GM19468 (cell line): ENCODE results near the gene SORCS2.

Experiments
- ATAC-seq: cut with Tn5 transposase; IDR thresholded peaks from one replicate; pipeline ENCODE4 v1.9.1; 2021; ENCODE audit warnings: mild to moderate bottlenecking, moderate library complexity, moderate number of reproducible peaks; ENCODE audit not compliant: unreplicated experiment; ENCODE audit errors: extremely low read depth

Gene SORCS2

DNA sequence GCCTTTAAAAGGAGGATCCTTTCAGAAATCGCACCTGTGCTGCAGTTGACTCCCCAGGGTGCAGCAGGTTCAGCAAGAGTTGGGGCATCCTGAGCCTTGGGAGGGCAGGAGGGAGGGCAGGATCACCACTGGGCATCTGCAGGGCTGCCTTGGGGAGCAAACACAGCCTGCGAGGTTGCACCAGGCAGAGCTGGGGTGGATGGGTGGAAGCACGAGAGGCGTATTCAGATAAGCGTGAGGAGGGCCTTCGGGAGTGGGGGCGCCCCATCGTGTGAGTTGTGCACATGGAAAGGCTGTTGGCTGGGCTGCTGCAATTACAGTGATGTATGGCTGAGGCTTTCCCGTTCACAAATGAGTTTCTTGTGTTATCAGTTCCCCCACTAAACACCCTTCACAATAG, 186.8 kb downstream of the SORCS2 start:
- no peak for ATAC-seq

DNA sequence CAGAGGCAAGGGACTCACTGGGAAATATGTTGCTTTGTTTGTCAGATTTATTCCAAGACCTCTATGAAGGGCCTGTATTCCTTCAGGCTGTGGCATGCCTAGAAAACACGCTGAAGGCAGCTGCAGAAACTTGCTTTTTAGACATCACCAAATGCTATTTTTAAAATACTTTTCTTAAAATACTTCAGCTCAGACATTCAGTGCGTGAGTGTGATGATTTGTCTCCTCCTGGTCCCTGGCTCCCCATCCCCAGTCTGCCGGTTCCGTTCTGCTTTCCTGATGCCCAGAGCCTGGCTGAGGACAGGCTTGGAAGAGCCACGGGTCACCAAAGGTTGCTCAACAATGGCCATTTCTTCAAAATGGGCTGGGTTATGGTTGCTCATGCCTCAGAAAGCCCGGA, 187.4 kb downstream of the SORCS2 start:
- no peak for ATAC-seq

DNA sequence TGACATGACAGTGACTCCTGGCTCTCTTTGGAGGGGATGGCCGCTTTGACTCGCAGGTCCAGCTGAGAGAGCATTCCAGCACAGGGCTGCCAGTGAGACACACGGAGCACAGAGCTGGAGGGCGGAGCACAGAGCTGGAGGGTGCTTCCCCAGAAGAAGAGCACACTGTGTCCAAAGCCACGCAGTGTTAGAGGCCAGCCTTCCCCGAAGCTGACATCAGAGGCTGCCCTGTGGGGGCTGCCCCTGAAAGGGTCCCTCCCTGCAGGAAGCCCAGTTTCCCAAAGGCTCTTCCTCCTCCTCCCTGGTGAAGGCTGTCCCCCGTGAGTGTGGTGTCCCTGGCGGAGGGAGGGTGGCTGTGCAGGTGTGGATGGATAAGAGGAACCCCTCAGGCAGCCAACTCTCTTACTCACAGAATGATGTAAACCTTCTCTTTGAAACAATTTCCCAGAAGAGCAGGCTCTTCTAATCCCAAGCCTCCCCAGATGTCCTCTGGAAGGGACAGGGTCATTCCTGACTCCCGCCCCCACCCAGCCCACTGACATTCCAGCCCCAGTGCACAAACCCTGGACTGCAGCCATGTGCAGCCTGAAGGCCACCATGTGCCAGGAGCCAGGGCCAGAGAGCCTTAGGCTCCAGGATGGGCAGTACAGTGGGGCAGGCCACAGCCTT, 189.0 kb downstream of the SORCS2 start:
- ATAC-seq, result no peak

DNA sequence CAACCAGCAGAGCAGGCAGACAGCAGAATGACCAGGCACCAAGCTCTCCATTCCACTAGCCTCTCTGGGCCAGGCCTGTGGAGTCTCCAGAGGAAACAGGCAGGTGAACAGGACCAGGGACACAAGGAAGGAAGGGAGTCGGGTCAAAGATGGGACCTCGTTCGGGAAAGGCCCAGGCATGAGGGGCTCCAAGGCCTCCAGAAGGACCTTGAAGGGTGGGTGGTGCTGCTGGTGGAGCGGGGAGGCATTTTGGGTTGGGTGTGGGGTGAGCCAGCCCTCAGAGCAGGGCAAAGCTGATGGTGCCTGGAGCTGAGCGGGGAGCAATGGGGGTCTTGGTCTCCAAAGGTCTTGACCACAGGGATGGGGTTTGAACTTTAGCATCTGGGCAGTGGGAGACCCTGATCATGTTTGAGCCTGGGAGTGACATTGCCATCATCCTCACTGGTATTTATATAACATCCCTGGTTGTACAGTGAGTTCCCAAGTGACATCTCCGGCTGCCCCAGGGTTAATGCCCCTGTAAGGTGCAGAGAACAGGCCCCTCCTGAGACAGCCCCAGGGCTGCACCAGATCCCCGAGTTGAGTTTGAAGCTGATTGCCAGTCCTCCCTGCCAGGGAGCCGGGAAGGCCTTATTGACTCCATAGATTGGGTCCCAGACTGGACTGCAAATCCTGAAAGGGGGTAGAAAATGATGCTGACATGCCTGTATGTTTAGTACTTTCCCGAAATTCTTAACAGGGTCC, 189.7 kb downstream of the SORCS2 start:
- ATAC-seq, result no peak

DNA sequence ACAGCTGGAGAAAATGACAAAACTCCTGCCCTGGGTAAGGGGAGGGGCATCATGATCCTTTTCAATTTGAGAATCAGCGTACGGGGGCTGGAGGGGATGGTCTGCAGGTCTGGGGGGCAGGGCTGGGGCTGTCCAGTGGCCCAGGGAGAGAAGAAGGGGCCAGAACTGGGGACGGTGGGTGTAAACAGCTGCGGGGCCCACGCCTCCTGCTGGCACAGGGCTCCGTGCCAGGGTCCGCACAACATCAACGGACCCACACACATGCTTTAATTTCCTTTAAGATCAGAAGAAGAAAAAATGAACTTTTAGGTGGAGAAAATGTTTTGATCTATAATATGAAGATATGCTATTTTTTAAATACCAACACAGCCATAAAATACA, 190.3 kb downstream of the SORCS2 start:
- no peak for ATAC-seq

DNA sequence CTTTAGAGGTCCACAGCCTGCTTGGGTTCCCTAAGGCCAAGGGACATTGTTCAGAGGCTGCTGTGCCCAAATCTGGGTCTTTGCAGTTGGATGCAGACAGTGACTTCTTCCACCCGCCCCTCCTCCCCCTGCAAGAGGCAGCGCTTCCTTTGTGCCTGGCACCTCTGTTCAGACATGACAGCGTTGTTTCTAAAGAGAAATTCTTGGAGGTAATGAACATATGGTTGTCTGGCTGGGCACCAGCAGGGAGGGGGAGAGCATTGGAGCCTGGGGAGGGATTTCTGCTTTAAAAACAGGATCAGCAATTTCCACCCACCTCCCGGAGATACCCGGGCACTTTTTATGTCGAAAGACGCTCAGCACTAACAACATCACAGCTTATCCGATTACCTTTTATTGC, 190.9 kb downstream of the SORCS2 start:
- ATAC-seq, result no peak

DNA sequence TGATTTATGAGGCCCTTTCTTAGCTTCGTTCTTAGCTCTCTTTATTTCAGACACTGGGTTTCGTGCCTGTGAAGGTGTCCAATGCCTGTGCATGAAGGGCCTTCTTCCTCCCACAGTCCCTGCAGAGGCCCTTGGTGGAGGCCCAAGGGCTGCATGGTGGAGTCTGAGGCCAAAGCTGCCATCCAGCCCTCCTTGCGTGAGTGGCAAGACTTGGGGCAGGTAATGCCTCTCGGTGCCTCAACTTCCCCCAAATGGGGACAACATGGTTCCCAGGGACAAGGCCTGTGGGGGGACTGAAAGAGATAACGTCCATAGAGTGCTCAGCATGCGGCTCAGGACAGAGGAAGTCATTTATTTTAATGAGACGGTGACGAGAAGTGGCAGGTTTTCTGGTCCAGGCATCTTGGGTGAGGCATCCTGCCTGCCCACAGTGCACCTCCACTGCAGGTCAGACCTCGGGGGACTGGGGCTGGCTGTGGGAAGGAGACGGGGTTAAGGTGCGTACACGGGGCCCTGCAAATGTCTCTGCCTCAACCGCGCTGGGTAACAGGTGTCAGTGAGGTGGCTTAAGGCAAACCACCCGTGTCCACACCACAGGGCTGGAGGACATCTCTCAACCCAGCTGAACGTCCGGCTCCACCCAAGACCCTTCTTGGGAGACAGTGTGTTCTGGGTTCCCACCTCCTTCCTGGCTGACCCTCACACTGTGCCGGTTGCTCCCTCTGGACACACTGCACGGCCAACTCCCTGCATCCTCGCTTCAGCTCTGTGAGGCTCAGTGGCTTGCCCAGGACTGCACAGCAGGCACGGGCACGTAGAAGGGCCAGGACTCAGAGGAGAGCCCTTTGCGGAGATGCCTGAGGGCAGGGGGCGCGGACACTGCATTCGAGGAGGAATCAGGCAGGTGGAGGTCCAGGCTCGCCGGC, 191.9 kb downstream of the SORCS2 start:
- ATAC-seq, result no peak

DNA sequence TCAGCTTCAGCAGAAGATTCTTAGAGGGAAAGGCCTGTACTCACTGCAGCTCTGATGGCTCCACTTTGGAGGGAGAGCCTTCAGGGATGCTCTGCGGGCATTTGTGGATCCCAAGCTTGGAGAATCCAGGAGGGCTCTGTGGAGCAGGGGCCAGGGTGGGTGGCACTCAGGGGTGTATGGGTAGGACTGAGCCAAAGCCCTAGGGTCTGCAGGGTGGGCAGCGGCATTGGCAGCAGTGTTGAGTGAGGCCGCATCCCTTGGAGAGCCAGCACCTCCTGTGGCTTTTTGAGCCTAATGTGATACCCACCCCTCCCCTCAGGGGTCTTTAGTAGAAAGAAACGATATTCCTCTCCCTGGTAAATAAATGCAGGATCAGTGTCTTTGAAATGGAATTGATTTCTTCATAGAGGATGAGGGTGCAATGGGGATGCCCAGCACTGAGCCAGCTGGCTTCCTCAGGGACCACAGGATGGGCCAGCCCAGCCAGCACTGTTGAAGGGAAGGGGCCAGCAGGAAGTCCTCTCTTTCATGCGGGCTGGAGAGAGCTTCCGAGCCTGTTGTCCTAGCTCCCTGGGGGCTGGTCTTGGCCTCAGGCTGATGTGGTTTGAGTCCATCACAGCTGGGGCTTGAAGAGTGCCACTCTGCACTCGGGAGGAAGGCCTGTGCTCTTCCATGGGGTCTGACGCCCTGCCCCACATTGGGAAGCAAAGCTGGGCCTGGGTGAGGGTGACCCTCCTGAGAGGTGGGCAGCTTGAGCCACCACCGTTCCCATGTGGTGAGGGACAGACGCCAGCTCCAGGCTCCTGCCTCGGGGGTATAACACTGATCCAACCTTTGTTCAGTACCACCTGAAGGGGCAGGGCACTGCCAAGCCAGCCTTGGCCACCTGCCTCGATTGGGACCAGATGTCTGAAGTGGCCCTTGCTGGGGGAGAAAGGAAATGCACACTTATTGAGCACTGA, 192.9 kb downstream of the SORCS2 start:
- ATAC-seq, result no peak

DNA sequence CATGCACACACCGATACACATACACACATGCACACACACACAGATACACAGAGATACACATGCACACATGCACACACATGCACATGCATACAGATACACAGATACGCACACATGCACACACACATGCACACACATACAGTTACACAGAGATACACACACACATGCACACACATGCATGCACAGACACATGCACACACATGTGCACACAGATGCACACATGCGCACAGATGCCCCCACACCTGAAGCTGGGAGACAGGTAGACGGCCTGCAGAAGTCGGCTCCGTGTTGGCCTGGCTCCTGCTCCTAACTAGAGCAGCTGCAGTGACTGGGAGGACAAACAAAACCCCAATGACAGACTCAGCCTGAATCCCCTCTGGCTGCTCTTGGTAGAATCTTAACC, 195.6 kb downstream of the SORCS2 start:
- ATAC-seq, result no peak

DNA sequence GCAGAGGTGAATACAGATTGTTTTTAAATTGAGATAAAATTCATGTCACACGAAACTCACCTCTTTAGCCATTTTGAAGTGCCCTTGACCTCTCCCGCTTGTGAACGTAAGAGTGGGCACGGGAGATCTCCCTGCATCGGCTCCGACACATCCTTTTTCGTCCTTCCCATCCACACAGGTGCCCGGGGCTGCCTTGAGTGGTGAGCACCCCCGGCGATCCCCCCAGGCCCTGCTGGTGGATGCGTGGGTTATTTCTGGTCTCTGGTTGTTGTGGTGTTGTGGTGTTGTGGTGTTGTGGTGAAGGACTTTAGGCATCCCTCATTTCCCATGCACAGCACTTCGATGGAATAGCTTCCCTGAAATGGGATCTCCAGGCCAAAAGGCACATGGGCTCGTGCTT, 196.3 kb downstream of the SORCS2 start:
- ATAC-seq, result no peak

DNA sequence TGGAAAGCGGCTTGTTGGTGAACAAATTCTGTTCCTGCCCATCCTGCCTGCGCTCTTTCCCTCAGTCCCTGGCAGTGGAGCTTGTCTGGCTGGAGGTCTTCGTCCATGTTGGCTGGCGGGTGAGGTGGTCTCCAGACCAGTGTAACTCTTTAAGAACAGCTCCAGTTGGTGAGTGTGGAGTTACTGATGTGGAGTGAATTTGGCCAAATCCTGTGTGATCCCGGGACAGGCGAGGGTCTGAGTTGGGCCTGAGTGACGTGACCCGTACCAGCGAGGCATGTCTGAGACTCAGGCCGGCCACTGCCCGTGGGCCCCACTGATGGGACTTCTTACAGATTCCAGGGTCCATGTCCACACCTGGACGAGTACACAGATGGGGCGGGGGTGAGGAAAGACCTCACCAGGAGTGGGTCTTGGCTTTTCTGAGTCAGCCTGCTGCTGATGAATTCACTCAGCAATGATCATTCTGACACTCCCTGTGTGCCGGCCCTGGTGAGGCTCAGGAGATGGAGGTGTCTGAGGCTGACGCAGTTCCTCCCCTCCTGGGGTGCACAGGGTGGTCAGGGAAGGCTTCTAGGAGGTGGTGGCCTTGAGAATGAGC, 196.9 kb downstream of the SORCS2 start:
- no peak for ATAC-seq

DNA sequence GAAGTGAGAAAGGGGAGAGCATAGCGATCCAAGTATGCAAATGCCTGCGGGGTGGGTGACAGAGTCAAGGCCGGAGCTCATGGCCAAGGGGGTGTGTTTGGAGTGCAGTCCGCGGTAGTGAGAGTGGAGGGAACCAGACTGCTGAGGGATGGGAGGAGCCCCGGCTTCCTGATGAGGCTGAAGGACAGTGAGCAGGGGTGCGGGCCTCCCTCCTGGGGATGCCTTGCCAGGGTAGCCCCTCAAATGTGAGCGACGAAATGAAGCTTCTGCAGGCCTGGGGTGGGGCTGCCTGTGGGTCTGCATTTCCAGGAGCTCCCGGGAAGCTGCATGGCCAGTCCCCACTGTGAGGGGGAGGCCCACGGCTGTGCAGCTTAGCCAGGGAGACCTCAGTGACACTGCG, 197.4 kb downstream of the SORCS2 start:
- ATAC-seq, result no peak

DNA sequence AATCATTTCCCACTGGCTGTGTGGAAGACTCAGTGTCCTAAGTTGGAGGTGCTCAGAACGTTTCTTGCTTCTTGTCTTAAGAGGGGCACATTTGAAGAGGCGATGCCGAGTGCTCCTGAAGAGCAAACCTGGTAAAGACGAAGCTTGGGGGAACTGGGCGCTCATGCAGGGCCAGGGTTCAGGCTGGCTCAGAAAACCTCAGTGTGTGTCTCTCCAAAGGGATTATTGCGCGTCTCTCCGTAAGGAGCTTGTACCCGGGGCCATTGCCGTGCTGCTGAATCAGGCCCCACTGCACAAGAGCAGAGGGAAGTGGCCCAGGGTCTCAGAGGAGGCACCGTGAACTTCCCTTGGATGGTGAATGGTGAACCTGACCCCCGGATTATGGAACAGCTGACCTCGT, 198.0 kb downstream of the SORCS2 start:
- ATAC-seq, result no peak

DNA sequence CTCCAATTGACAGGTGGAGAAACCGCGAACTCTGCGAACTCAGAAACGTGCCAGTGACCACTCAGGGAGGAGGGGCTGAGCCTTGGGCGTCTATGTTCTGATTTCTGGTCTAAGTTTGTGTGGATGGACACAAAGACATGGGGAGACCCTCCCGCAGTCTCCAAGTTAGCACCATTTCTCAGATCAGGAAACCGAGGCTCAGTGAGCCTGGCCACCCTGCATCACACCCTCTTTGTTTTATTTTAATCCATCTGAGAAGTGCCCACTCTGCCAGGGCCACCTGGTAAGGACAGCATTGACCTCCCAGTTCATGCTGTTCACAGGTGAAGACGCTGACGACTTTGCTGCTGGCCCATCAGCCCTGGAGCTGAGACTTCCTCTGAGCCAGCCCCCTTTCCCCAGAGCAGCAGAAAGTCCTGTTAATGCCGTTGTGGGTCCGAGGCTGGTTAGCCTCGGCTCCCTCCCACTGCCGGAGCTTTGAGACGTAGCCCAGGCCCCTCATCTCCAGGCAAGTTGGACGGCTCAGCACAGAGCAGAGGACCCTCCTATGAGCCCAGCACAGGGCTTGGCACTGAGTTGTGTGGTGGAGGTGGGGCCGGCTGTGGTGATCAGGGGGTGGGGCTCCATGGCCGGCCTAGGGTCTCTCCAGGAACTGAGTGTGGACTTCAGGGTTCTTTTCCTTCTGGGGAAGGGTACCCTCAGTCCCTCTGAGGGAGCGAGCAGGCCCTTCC, 198.7 kb downstream of the SORCS2 start:
- no peak for ATAC-seq

DNA sequence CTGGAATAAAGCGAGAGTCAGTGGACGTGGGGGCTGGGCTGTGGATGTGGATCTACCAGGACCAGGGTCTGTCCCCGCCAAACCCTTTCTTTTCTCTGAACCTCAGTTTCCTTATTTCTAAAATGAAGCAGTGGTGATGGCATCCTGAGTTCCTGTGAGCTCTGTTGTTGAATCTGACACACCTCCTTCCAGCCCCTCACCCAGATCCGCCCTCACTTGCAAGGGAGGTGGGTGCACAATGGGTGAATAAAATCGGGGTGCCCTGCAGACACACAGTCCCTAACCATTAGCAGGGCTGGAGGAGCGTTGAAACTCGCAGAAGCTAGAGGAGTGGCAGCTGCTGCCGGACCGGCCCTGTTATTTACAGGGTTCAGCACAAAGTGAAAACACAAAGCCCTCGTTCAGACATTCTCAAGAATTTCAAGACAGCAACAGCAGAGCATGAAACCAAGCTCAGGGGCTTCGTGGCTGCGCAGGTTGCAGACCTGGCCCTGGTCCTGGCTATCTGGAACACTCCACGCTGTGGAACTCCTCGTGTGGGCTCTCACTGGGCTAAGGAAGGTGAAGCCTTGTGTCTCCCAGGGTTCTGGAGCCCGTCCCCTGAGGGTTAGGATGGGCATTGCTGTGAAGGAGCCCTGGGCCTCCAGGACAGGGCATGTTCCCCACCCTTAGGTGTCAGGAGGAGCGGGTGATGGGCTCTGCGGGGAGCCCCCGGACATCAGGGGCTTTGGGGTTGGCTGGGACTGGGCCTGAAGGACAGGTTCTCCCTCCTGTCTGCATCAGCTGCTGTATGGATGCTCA, 199.5 kb downstream of the SORCS2 start:
- ATAC-seq, result no peak

DNA sequence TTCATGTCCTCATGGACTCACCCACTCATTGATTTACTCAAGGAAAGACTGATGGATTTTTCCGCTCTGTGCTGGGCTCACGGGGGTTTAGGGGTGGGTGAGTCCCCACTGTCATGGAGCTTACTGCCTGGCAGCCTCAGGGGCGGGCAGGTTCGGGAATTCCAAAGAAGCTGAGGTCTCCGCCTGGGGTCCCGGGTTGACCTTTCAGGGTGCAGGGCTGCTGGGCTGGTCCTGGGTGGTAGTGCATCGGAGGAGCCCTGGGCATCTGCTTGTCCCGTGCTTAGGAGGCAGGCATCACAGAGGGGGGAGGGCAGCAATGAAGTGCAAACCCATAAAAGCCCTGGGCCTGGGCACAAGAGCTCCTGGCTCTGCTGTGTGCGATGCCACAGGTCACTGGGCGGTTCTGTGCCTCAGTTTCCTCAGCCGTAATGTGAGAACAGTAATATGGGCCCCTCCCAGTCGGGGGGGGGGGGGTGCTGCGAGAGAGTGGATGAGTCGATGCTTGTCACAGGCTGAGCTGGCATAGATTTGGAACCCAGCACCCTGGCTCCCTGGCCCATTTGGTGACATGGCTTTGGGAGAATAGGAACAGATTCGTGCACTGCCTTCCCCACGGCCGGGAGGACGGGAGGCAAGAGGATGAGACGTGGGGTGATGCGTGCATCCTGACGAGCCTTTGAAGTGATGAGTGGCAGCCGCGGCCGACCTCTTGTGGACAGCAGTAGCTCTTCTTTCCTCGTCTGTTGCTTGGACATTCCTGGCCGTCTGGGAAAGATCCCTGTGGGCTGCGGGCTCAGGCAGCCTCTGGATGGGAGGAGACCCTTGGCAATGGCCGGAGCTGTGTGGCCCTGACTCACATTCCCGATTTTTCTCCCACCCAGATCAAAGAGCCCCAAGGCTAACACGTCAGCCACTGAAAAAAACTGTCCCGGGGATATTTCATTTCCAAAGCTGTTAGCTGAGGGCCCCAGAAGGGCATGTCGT, 200.4 kb downstream of the SORCS2 start:
- no peak for ATAC-seq
